Fibroblast of villous mesenchyme (primary cell): ENCODE results near the gene CLDN7. TPM values are rescaled to one million over a fixed set of nuclear protein-coding genes. Genes with fewer than 3 reads are reported as not detected.
A peak's percentile ranks its signal among the peaks of the same experiment; 100 is the strongest.

ENCODE experiments used
- DNase-seq: peaks from one replicate; pipeline ENCODE4 v3.0.0-alpha.2; 2010; ENCODE audit warnings: low read depth
- H3K4me3 ChIP-seq: 2 replicates; pipeline ENCODE4 v1.5.1; 2011; ENCODE audit warnings: low read depth, mild to moderate bottlenecking, low read length
- total RNA-seq: library from RNA; depleted of rRNA; stranded (reverse); fragments of >200 nt; gene quantifications from 2 replicates; pipeline ENCODE4 v1.2.3, GENCODE V29; 2012
- TF ChIP-seq, protein P1 (sequence below): IDR thresholded peaks from 2 replicates; pipeline ENCODE4 v1.5.1; 2012; ENCODE audit warnings: low read depth, mild to moderate bottlenecking, low read length; ENCODE audit not compliant: insufficient read depth

CLDN7 gene
- total RNA-seq, 1 donor: 5.2 TPM

DNA sequence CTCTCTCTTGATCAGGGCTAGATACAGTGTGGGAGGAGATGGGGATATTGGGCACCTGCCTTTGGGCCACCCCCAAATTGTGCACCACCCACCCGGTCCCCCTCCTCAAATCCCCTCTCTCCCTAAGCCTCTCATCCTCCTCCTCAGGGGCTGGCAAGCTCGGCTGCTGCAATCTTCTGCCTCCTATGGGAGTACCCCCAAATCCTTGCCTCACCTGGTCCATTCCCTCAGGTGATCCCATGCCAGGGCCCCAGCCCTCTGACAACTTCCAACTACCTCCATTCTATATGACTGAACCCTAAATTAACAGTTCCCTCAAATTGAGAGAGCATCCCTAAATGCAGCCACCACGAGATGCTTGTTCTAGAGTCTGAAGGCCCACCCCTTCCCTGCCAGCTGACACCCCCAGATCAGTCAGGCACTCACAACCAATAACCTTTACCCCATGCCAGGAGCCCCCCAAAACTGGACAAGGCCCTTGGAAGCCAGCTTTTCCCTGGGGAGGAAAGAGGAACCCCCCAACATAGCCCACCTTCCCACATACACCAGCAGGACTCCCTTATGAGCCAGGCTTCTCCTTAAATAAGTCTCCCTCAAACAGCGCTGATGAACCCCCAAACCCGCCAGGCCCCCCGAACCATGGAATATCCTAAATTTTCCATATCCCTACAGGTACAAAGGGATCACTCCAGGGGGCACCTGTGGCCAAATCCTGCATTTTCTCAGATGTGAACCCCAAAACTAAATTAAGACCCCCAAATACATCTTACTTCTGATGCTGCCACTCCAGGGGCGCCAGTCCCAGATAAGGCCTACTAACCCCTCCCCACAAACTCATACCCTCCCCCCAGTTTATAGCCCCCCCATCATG is 45.8 kb downstream of the CLDN7 start:
- DNase-seq: no peak
- H3K4me3 ChIP-seq: peak overlapping the region; percentile 77
- TF ChIP-seq, protein P1, sequence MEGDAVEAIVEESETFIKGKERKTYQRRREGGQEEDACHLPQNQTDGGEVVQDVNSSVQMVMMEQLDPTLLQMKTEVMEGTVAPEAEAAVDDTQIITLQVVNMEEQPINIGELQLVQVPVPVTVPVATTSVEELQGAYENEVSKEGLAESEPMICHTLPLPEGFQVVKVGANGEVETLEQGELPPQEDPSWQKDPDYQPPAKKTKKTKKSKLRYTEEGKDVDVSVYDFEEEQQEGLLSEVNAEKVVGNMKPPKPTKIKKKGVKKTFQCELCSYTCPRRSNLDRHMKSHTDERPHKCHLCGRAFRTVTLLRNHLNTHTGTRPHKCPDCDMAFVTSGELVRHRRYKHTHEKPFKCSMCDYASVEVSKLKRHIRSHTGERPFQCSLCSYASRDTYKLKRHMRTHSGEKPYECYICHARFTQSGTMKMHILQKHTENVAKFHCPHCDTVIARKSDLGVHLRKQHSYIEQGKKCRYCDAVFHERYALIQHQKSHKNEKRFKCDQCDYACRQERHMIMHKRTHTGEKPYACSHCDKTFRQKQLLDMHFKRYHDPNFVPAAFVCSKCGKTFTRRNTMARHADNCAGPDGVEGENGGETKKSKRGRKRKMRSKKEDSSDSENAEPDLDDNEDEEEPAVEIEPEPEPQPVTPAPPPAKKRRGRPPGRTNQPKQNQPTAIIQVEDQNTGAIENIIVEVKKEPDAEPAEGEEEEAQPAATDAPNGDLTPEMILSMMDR: no peak

DNA sequence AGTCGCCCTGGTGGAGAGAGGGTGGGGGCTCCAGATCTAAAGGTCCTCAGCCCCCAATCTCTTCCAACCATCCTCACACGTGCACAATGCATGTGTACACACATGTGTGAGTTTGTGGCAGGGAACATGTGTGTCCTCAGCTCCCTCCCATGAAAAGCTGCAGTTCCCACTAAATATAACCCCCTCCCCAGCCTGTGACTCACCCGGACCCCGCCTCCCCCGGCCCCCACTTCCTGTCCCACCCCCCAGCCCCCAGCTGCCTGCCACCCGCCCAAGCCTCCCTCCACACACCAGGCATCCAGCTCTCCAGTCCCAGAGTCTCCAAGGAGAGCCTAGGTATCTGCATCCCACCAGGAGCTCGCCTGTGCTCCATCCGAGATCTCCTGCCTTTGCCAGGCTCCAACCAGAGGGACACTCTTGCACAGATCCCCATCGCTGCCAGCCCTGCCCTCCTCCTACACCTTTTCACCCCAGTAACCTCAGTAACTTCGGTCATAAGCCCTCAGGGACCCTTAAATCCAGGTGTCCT is 46.6 kb downstream of the CLDN7 start:
- TF ChIP-seq, protein P1: no peak
- H3K4me3 ChIP-seq: peak overlapping the region; percentile 77
- DNase-seq: peak; percentile 20

DNA sequence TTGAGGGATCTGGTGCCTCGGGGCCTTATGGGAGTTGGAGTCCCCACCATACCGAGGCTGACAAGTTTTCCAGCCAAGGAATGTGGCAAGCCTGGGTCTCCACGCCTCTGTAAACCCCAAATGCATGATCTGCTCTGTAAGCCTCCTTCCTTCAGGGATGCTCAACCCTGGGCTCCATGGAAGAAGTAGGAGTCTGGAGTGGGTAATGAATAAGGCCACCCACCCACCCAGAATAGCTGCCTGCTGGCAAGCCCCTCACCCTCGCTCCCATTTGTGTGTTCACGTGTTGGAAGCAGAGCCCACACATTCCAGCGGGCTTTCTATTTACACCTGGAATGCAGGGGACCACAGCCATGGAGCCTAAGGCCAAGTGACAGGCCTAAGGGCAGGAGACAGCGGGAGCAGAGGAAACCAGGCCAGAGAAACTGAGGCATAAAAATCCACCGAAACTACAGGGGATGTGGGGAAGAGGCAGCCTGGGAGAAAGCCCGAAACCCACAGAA is 47.1 kb downstream of the CLDN7 start:
- no peak for DNase-seq
- peak overlapping the region; percentile 62 for H3K4me3 ChIP-seq
- TF ChIP-seq, protein P1: no peak

DNA sequence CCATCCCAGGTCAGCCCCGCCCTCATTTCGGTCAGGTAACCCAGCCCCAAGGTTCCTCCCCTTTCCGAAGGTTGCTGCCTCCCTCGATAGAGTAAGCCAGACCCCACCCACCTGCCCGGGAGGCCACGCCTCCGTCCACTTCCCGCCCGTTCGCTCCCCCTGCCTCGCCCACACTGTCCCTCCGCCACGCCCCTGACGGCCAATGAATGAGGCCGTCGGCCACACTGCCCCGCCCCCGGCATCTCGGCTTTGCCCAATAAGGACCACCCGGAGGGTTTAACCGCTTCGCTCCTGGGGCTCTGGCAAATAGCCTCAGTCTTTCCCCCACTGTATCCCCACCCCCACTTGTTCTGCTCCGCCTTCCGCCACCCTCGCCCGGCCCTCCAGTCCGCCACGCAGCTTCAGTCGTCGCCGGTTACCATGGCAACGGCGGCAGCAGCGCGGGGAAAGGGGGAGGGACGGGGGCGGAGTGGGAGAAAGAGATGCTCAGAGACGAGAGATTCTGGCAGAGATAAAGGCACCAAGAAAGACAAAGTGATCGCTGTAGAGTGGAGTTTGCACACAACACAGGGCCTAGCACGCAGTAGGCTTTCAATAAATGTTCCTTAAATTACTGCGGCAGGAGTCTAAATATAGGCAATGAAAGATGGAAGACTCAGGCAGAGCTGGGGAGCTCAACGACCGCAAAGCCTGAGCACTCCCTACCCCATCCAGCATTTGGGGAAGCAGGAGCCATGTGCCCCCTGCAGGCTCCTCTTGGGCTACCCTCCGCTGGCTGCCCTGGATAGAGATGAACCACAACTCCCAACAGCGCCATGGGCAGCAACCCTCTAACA is 47.8 kb downstream of the CLDN7 start:
- DNase-seq: peak; percentile 96
- TF ChIP-seq, protein P1: peak; percentile 57
- H3K4me3 ChIP-seq: peak overlapping the region; percentile 62

DNA sequence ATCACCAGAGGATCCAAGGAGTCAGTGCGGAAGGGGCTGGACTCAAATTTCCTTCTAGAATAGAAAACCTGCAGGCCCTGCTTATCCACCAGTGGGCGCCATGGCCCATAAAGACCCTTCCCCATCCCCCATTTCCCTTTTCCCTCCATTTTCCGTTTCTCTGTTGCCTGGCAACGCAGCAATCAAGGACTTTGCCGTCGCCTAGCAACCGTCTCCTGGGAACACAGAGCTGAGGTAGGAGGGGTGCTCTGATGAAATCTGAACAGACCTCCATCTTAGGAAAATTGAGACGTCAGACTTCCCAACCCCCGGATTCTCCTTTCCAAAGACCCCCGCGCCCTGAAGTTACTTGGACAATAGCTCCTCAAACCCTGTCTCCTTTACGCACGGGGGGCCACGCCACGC is 48.4 kb downstream of the CLDN7 start:
- TF ChIP-seq, protein P1: peak; percentile 52
- peak overlapping the region; percentile 62 for H3K4me3 ChIP-seq
- peak; percentile 81 for DNase-seq

DNA sequence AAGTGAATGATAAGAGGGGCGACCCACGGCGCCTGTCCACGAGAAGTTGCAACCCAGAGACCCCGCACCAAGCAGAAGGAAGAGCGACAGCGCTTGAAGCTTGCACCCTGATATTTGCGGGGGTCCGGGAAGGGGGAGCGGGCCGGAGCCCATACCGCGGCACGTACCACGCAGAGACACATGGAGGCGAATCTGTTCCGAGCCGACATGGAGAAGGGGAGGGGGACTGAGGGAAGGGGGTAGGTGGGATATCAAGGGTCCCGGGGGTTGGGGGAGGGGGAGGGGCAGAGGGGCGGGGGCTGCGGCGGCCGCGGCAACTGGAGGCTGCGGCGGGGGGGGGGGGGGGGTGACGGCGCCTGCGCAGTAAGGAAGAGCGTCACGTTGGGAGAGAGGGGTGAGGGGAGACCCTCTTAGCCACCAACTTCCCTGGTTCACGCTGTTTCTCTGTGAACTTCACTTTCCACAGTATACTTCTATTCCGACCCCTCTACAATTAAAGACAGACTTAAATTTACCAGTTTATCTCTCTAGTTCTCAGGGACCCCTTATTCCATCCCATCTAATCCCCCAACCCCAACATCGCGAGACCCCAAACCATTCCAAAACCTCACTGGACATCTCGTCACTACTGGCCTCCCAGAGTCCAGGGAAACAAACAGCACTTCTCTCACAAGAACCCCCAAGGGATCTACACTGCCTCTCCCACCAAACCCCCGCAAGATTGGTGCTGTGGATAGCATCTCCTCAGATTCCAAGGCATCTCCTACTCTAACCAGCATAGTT is 50.6 kb downstream of the CLDN7 start:
- TF ChIP-seq, protein P1: no peak
- no peak for DNase-seq
- peak overlapping the region; percentile 37 for H3K4me3 ChIP-seq
